Memory B cell (primary cell): ENCODE measurements around the gene TMEM225B.
"Not testable (repeated sequence)": the region's sequence is repeated elsewhere in the genome, so short reads cannot be mapped to it uniquely, and the experiment has no call there.

Source experiments
- ATAC-seq: fragments of 150-1000 bp; cut with Tn5 transposase; 2 replicates; pipeline ENCODE4 v1.10.0; 2021; ENCODE audit warnings: low read depth, mild to moderate bottlenecking, moderate library complexity
- DNase-seq, 2 donors: peaks; one replicate each; pipeline ENCODE4 v3.0.0; 2022; ENCODE audit warnings: low spot score in 2 of 2
- H3K27ac Mint-ChIP-seq: one replicate; pipeline ENCODE4 v1.8.0; 2022; ENCODE audit warnings: mild to moderate bottlenecking, moderate library complexity, mixed read lengths
- H3K27me3 Mint-ChIP-seq: one replicate; pipeline ENCODE4 v1.8.0; 2022; ENCODE audit warnings: mixed read lengths
- H3K36me3 Mint-ChIP-seq: one replicate; pipeline ENCODE4 v1.8.0; 2022; ENCODE audit warnings: mild to moderate bottlenecking, mixed read lengths
- H3K4me1 Mint-ChIP-seq: one replicate; pipeline ENCODE4 v1.8.0; 2022; ENCODE audit warnings: mixed read lengths
- H3K4me3 Mint-ChIP-seq: one replicate; pipeline ENCODE4 v1.8.0; 2022; ENCODE audit warnings: mild to moderate bottlenecking, moderate library complexity, mixed read lengths
- H3K9me3 Mint-ChIP-seq: one replicate; pipeline ENCODE4 v1.8.0; 2022; ENCODE audit warnings: mixed read lengths

TMEM225B gene

DNA sequence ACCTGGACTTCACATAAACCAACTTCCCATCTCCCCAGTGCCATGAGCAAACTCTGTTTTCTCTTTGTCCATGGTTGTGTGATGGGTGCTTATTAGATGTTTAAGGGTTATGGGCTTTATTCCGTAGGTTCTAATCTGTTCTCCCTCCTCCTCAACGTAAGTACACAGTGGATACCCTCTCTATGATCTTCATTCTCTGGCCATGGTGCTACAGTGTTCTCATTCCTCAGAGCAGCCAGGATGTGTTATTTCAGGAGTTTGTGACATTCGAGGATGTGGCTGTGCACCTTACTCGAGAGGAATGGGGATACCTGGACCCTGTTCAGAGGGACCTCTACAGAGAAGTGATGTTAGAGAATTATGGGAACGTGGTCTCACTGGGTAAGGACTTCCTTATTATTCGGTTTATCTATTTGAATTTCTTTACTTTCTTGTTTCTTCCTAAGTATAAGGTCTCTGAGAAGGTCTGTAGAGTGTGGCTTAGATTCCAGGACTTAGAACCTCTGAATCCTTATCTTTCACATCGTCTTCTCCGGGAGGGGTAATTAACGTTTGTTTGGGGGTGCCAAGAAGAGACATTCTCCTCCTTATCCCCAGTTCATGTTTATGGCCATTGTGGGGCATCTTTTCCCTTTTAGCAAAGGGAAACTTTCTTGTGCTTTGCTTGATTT, 35.8 kb upstream of the TMEM225B start:
- DNase-seq: no peak
- H3K27ac Mint-ChIP-seq: peak overlapping the region; percentile 37
- ATAC-seq: no peak
- H3K36me3 Mint-ChIP-seq: peaks cover 35% of the 10 kb centered on the region
- H3K27me3 Mint-ChIP-seq: no peaks in the 10 kb centered on the region
- no peaks in the 10 kb centered on the region for H3K9me3 Mint-ChIP-seq
- peaks cover 25% of the 10 kb centered on the region for H3K4me1 Mint-ChIP-seq
- H3K4me3 Mint-ChIP-seq: no peak overlapping the region

DNA sequence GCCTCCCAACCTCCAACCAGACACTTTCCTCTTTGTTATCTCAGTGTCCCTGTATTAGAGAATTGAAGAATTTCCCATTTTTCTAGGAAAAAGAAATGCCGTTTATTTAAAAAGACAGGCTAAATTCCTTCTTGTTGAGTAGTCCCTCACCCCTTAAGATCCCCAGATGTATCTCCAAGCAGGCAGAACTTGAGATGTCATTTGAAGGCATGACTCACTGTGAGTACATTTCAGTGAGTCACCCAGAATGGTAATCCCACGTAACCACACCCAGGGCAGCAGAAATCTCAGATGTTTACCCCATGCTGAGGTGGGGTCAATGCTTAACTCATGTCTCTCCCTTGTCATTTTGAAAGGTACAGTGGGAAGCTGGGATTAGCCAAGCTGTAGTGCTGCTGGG, 35.2 kb upstream of the TMEM225B start:
- Mint-ChIP-seq H3K27me3 (no peaks in the 10 kb centered on the region), H3K27ac (peak overlapping the region; percentile 37), H3K4me3 (no peak overlapping the region), H3K36me3 (peaks cover 35% of the 10 kb centered on the region), H3K4me1 (peaks cover 22% of the 10 kb centered on the region), H3K9me3 (no peaks in the 10 kb centered on the region)
- no peak for DNase-seq
- no peak for ATAC-seq

DNA sequence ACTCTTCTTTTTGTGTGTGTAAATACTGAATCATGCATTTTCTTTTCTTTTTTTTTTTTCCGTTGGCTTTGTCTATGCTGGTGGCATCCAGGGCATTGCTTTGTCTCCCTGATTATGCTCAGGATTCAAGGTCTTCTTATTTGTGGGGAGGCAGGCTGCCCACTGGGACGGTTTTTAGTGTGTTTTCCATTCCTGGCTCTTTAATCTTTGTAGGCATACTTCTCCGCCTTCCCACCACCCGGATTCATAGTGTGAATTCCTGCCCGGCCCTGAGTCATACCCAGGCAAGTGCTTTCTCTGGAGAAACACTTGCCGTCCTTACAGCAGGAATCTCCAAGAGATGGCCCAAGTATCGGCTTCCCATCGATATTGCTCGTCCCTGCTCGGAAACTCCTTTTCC, 34.4 kb upstream of the TMEM225B start:
- no peak overlapping the region for H3K27ac Mint-ChIP-seq
- DNase-seq (no peak), ATAC-seq (no peak)
- no peaks in the 10 kb centered on the region for H3K27me3 Mint-ChIP-seq
- H3K36me3 Mint-ChIP-seq: peaks cover 35% of the 10 kb centered on the region
- no peak overlapping the region for H3K4me3 Mint-ChIP-seq
- H3K9me3 Mint-ChIP-seq: no peaks in the 10 kb centered on the region
- peaks cover 22% of the 10 kb centered on the region for H3K4me1 Mint-ChIP-seq

DNA sequence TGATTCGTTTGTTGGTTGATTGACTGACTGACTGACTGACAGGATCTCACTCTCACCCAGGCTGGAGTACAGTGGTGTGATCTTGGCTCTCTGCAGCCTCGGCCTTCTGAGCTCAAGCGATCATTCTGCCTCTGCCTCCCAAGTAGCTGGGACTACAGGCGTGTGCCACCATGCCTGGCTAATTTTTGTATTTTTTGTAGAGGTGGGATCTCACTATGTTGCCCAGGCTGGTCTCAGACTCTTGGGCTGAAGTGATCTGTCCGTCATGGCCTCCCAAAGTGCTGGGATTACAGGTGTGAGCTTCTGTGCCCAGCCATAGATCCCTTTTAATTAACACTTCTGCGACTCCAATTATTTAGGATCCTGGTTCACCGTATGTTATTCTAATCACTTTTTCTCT, 29.3 kb upstream of the TMEM225B start:
- not testable (repeated sequence) for H3K4me1 Mint-ChIP-seq, H3K27me3 Mint-ChIP-seq, H3K27ac Mint-ChIP-seq, DNase-seq, ATAC-seq, H3K4me3 Mint-ChIP-seq, H3K9me3 Mint-ChIP-seq
- H3K36me3 Mint-ChIP-seq: peaks cover 31% of the 10 kb centered on the region

DNA sequence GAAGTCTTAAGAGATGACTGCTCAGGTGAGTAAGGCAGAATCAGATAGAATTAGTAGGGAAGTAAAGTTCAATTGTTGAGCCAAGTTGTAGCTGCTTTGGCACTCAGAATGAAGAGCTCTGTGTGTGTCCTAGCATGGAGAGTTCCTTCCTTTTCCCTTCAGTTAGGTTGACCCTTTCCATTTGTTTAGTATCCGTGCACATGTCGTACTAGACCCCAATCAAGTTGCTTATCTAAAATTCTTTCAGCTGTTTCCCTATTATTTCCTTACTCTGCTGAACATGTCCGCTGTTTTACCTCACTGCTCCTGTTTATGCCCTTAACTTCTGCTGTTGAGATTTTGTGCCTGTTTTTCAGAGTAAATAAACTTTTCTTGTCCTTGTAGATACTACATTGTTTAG, 26.3 kb upstream of the TMEM225B start:
- DNase-seq (no peak), ATAC-seq (no peak)
- Mint-ChIP-seq H3K36me3 (peaks cover 22% of the 10 kb centered on the region), H3K9me3 (no peaks in the 10 kb centered on the region), H3K27ac (peak overlapping the region; percentile 14), H3K4me3 (no peak overlapping the region), H3K4me1 (no peaks in the 10 kb centered on the region), H3K27me3 (no peaks in the 10 kb centered on the region)

DNA sequence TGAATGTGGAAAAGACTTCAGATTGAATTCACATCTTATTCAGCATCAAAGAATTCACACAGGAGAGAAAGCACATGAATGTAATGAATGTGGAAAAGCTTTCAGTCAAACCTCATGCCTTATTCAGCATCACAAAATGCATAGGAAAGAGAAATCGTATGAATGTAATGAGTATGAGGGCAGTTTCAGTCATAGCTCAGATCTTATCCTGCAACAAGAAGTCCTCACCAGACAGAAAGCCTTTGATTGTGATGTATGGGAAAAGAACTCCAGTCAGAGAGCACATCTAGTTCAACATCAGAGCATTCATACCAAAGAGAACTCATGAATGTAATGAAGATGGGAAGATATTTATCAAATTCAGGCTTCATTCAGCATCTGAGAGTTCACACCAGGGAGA, 24.8 kb upstream of the TMEM225B start:
- H3K27ac Mint-ChIP-seq: peak overlapping the region; percentile 14
- H3K36me3 Mint-ChIP-seq: peaks cover 22% of the 10 kb centered on the region
- ATAC-seq (no peak), DNase-seq (no peak)
- no peak overlapping the region for H3K4me3 Mint-ChIP-seq
- H3K9me3 Mint-ChIP-seq: no peaks in the 10 kb centered on the region
- no peaks in the 10 kb centered on the region for H3K27me3 Mint-ChIP-seq
- peaks cover 5% of the 10 kb centered on the region for H3K4me1 Mint-ChIP-seq

DNA sequence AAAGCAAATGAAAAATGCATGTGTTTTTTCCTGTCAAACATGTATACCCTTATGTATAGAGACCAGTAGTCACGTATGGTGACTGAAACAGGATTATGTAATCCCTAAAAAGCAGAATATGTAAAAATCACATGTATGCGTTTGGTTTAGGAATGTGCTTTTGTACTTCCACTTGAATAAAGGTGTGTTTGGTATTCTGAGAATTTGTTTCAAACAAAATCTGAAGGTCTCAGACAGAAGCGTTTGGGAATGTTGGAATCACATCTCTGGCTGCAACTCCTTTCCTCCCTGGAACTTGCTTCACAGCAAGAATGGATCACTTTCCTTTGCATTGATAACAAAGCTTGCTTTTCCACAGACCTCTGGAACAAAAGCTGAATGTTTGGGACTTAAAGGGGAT, 21.8 kb upstream of the TMEM225B start:
- DNase-seq: no peak
- H3K9me3 Mint-ChIP-seq: no peaks in the 10 kb centered on the region
- no peaks in the 10 kb centered on the region for H3K27me3 Mint-ChIP-seq
- H3K4me1 Mint-ChIP-seq: peaks cover 22% of the 10 kb centered on the region
- H3K4me3 Mint-ChIP-seq: no peak overlapping the region
- peaks cover 22% of the 10 kb centered on the region for H3K36me3 Mint-ChIP-seq
- no peak overlapping the region for H3K27ac Mint-ChIP-seq
- no peak for ATAC-seq

DNA sequence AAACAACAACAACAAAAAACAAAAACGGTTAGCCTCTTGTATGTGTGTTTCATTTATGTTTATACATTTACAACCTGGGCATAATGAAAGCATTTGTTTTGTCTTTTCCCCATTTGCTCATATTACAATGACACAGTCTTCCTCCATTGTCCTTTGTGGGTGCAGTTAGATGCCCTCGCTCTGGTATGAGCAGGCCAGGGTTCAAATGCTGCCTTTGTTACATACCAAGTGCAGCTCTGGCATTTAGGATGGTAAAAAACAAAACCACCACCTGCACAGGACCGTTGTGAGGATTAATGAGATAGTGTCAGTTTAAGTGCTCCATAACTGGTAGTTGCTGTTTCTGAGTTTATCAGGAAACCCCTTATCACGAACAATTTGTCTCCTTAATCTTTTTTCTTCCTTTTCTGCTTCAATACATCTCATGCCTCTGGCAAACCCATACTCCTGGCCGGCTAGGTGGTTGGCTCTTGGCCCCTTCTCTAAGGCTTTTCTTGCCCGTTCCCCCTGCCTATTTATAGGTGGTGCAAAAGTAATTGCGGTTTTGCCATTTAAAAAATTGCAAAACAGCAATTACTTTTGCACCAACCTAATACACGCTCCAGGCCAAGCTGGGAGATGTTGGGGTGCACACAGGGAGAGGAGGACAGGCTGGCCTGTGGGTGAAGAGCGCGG, 18.6 kb upstream of the TMEM225B start:
- Mint-ChIP-seq H3K4me1 (peaks cover 23% of the 10 kb centered on the region), H3K27ac (no peak overlapping the region), H3K4me3 (peak overlapping the region; percentile 89), H3K36me3 (peaks cover 1% of the 10 kb centered on the region), H3K27me3 (peaks cover 5% of the 10 kb centered on the region), H3K9me3 (no peaks in the 10 kb centered on the region)
- ATAC-seq (no peak), DNase-seq (no peak)

DNA sequence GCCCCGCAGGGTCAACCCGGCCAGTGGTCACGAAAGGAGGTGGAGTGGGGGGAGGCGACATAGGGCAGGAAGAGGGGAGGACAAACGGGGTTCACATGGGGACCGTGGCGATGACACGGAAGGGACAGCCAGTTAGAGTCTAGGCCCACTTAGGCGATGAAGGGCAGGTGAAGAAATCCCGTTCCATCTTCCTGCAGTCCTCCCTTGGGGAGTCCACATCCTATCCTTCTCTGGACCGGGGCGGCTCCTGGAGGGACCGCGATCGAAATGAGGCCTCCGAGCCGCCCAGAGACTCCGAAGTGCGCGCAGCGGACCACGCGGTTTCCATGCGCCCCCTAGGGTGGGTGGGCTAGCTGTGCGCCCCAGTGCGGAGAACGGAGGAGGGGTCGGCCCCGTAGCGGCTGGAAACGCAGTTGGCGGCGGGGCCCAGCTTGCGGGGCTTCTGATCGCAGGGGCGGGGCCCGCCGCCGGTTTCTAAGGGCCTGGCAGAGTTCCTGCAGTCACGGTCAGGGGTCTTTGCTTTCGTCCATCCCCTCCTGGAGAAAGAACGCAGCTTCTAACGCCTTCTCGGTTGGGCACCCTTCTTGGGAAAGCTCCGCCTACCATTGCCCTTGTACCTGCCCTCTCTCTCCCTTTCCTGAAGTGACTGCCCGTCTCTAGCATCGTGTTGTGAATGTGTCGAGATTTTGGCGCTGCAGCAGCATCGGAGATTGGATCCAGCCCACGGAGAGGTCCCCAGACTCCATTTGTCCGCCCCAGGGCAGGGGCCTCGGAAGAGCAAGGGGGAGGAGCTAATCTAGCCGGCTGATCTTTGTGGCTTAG, 17.9 kb upstream of the TMEM225B start:
- Mint-ChIP-seq H3K36me3 (no peaks in the 10 kb centered on the region), H3K27ac (no peak overlapping the region), H3K4me3 (peak overlapping the region; percentile 89), H3K27me3 (peaks cover 5% of the 10 kb centered on the region), H3K9me3 (no peaks in the 10 kb centered on the region), H3K4me1 (peaks cover 23% of the 10 kb centered on the region)
- ATAC-seq (peak; percentile 76), DNase-seq (peak; percentile 20 to 38)

DNA sequence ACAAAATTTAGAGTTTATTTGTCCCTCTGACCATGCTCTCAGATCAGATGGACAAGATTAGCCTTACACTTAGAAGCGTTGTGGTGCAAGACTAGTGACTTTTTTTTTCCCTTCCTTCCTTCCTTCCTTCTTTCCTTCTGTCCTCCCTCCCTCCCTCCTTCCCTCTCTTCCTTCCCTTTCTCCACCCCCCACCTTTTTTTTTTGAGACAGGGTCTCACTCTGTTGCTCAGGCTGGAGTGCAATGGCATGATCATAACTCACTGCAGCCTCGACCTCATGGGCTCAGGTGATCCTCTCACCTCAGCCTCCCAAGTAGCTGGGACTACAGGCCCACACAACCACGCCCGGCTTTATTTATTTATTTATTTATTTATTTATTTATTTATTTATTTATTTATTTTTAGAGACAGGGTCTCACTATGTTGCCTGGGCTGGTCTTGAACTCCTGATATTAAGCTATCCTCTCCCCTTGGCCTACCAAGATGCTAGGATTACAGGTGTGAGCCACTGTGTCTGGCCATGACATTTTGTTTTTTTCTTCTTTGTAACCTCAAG, 17.2 kb upstream of the TMEM225B start:
- not testable (repeated sequence) for H3K27ac Mint-ChIP-seq, ATAC-seq, H3K36me3 Mint-ChIP-seq, H3K9me3 Mint-ChIP-seq, DNase-seq, H3K27me3 Mint-ChIP-seq
- H3K4me1 Mint-ChIP-seq: peaks cover 23% of the 10 kb centered on the region
- H3K4me3 Mint-ChIP-seq: peak overlapping the region; percentile 89

DNA sequence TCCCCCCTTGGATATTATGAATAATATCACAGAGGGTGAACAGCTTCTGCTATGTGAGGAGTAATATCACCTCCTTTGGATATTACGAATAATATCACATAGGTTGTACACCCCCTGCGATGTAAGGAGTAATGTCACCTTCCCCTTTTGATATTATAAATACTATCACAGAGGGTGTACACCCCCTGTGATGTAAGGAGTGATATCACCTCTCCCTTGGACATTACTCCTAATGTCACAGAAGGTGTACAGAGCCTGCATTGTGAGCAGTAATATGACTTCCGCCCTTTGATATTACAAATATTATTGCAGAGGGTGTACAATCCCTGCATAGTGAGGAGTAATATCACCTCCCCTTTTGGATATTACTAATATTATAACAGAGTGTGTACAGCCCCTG, 9.2 kb upstream of the TMEM225B start:
- Mint-ChIP-seq H3K36me3 (no peaks in the 10 kb centered on the region), H3K4me3 (no peak overlapping the region), H3K27me3 (peaks cover 7% of the 10 kb centered on the region), H3K4me1 (no peaks in the 10 kb centered on the region), H3K9me3 (no peaks in the 10 kb centered on the region), H3K27ac (no peak overlapping the region)
- DNase-seq (no peak), ATAC-seq (no peak)

DNA sequence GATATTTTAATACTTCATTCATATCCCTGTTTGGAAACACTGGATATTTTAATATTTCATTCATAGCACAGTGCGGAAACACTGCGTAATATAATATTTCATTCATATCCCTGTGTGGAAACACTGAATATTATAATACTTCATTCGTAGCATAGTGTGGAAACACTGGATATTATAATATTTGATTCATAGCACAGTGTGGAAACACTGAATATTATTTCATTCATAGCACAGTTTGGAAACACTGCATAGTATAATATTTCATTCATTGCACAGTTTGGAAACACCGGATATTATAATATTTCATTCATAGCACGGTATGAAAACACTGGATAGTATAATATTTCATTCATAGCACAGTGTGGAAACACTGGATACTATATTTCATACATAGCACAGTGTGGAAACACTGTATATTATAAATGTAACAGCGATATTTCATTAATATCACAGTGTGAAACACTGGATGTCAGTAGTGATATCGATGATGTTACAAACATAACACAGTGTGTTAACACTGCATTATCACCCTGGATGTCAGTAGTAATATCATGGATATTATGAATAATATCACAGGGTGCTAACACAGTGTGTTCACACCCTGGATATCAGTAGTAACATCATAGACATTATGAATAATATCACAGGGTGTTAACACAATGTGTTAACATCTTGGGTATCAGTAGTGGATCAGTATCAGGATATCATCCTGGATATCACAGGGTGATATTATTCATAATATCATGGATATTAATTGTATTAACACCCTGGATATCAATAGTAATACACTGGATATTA, 2.9 kb upstream of the TMEM225B start:
- ATAC-seq: no peak
- H3K36me3 Mint-ChIP-seq: no peaks in the 10 kb centered on the region
- H3K9me3 Mint-ChIP-seq: no peaks in the 10 kb centered on the region
- no peak for DNase-seq
- no peaks in the 10 kb centered on the region for H3K4me1 Mint-ChIP-seq
- no peak overlapping the region for H3K27ac Mint-ChIP-seq
- no peaks in the 10 kb centered on the region for H3K27me3 Mint-ChIP-seq
- no peak overlapping the region for H3K4me3 Mint-ChIP-seq

DNA sequence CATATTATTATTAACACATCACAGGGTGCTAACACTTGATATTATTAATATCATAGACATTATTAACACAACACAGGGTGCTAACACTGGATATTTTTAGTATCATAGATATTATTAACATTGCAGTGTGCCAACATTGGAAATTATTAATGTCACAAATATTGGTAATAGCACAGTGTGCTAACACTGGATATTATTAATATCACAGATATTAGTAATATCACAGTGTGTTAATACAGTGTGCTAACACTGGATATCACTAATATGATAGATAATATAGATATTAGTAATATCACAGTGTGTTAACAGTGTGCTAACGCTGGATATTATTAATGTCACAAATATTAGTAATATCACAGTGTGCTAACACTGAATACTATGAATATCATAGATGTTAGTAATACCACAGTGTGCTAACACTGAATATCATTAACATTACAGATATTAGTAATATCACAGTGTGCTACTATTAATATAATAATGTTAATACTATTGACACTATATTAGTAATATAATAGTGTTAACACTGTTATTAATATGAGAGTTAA, 1.6 kb upstream of the TMEM225B start:
- ATAC-seq (no peak), DNase-seq (no peak)
- Mint-ChIP-seq H3K4me3 (no peak overlapping the region), H3K4me1 (no peaks in the 10 kb centered on the region), H3K27ac (no peak overlapping the region), H3K27me3 (no peaks in the 10 kb centered on the region), H3K9me3 (no peaks in the 10 kb centered on the region), H3K36me3 (peaks cover 5% of the 10 kb centered on the region)
